ENCODE measurements around the gene NBDY. TPM values are rescaled to one million over a fixed set of nuclear protein-coding genes. Genes with fewer than 3 reads are reported as not detected.
A peak's percentile ranks its signal among the peaks of the same experiment; 100 is the strongest.

NBDY gene
- total RNA-seq, 2 donors from 2014 or later, result 26.2 to 28.8 TPM

DNA sequence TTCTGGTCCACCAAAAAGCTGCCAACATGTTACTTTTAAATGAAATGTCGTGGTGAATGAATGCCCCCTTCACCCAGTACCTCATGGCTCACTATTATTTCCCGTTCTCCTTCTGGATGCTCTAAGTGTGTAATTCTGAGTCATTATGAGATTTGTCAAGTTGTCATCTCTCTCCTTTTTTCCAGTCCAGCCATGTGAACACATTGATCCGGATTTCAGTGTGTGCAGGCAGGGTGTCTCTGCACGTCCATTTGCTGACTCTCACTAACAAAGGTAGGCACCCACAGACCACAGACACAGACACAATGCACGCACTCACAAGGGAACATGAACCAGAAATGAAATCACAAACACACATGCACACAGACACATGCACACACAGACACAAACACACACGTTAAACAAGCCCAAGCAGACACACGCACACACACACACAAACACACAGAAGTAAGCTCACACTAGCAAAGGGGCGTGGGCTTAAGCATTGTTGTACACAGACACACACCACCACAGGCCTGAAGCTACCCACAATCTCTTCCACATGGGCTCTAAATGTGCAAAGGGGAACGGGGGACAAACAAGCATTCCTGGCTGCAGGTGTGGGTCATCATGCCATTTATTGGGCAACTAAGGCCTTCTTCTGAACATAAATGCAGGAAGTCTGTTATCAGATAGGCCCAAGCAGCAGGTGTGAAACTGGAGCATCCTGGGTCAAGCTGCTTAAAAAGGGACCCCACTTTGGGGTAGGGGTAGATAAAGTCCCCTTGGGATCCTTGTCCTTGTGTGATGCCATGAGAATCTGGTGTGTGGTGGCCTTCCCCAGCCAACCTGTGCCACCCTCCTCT lies 58.1 kb downstream of the NBDY start:
- no peaks in the 10 kb centered on the region for H3K9me3 ChIP-seq
- intact Hi-C loops (cut with DNase I), result no loop called here
- H3K4me1 ChIP-seq (replicated peaks), result no peaks in the 10 kb centered on the region
- no peak overlapping the region for H3K27ac ChIP-seq
- 83% methylated on average over 7 of the region's 9 CpGs for WGBS
- no peaks in the 10 kb centered on the region for H3K27me3 ChIP-seq (replicated peaks; ENCODE audit: insufficient read depth)
- H3K36me3 ChIP-seq, result no peaks in the 10 kb centered on the region
- no peak overlapping the region for H3K4me3 ChIP-seq
- no peak for DNase-seq (ENCODE audit: low spot score)
- TF ChIP-seq, protein P1, sequence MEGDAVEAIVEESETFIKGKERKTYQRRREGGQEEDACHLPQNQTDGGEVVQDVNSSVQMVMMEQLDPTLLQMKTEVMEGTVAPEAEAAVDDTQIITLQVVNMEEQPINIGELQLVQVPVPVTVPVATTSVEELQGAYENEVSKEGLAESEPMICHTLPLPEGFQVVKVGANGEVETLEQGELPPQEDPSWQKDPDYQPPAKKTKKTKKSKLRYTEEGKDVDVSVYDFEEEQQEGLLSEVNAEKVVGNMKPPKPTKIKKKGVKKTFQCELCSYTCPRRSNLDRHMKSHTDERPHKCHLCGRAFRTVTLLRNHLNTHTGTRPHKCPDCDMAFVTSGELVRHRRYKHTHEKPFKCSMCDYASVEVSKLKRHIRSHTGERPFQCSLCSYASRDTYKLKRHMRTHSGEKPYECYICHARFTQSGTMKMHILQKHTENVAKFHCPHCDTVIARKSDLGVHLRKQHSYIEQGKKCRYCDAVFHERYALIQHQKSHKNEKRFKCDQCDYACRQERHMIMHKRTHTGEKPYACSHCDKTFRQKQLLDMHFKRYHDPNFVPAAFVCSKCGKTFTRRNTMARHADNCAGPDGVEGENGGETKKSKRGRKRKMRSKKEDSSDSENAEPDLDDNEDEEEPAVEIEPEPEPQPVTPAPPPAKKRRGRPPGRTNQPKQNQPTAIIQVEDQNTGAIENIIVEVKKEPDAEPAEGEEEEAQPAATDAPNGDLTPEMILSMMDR (IDR thresholded peaks at IDR 0.05), result no peak
- no peak for TF ChIP-seq POLR2AphosphoS5 (IDR thresholded peaks at IDR 0.05)
- TF ChIP-seq POLR2A (IDR thresholded peaks at IDR 0.05), result no peak

DNA sequence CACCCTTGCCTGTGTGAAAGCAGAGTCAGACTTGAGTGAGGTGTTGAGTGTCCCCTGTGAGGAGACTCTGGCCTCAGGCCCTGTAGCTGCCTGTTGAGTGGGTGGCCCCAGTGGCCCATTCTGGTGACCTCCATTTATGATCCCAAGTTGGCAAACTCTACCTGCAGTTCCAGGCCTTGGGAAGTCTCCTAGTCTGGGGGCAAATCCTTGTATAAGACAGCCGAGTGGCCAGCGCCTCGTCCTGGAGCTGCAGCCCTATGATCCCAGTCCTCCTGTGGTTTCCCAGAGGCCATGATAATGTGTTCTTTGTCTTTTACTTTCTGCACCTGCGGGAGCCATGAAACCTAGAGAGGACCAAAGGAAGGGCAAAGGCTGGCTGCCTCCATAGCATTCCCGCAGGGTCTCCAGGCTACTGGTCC lies 58.7 kb downstream of the NBDY start:
- Histone ChIP-seq H3K27ac (no peak overlapping the region), H3K27me3 (replicated peaks; ENCODE audit: insufficient read depth) (no peaks in the 10 kb centered on the region), H3K36me3 (no peaks in the 10 kb centered on the region), H3K4me1 (replicated peaks) (no peaks in the 10 kb centered on the region), H3K4me3 (no peak overlapping the region), H3K9me3 (no peaks in the 10 kb centered on the region)
- intact Hi-C loops (cut with DNase I), result no loop called here
- 90% methylated on average over 5 of the region's 5 CpGs for WGBS
- DNase-seq (ENCODE audit: low spot score), result no peak
- TF ChIP-seq POLR2A (IDR thresholded peaks at IDR 0.05), result no peak
- TF ChIP-seq, protein P1 (IDR thresholded peaks at IDR 0.05), result no peak
- no peak for TF ChIP-seq POLR2AphosphoS5 (IDR thresholded peaks at IDR 0.05)

DNA sequence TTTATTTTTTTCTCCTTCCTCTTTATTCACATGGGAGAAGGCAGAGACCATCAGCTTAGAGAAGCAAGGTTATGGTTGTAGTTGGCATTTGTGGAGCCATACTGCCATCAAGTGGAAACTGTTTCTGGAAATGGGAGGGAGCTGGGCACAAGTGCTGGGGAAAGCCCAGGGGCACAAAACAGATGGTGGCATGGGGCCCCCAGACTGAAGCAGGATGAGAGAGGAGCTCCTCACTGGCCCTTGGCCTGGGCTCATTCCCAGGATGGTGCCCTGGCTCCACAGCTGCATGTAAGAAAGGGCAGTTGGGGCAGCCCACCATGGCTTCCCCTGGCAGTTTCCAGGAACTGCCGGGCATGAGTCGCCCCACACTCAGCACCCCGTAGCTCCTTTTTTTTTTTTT lies 59.2 kb downstream of the NBDY start:
- WGBS, result 67% methylated on average over 3 of the region's 3 CpGs
- intact Hi-C loops (cut with DNase I), result no loop called here
- H3K4me3 ChIP-seq, result no peak overlapping the region
- no peak for TF ChIP-seq POLR2A (IDR thresholded peaks at IDR 0.05)
- TF ChIP-seq, protein P1 (IDR thresholded peaks at IDR 0.05), result no peak
- no peak for TF ChIP-seq POLR2AphosphoS5 (IDR thresholded peaks at IDR 0.05)
- no peaks in the 10 kb centered on the region for H3K9me3 ChIP-seq
- DNase-seq (ENCODE audit: low spot score), result no peak
- no peaks in the 10 kb centered on the region for H3K27me3 ChIP-seq (replicated peaks; ENCODE audit: insufficient read depth)
- H3K27ac ChIP-seq, result no peak overlapping the region
- no peaks in the 10 kb centered on the region for H3K4me1 ChIP-seq (replicated peaks)
- H3K36me3 ChIP-seq, result no peaks in the 10 kb centered on the region

DNA sequence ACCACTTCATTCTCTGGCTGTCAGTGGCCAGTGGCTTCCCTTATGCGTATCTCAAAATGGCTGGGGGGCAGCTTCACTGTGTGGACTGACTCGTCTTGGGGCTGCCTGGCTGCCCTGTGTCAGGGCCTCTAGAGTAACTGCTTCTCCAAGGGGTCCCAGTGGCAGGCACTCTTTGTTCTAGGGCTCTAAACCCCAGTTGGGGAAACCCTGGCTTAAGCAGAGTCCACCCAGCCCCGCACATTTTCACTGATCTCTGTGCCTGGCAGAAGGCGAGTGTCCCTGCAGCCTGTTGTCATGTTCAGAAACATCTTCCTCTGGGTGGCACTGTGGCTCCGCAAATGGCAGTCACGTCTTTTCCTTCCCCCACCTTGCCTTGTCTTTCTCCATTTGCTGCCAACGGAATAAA lies 59.7 kb downstream of the NBDY start:
- Histone ChIP-seq H3K9me3 (no peaks in the 10 kb centered on the region), H3K4me1 (replicated peaks) (no peaks in the 10 kb centered on the region), H3K36me3 (no peaks in the 10 kb centered on the region), H3K4me3 (no peak overlapping the region), H3K27me3 (replicated peaks; ENCODE audit: insufficient read depth) (no peaks in the 10 kb centered on the region), H3K27ac (no peak overlapping the region)
- intact Hi-C loops (cut with DNase I), result no loop called here
- peak; percentile 39 for DNase-seq (ENCODE audit: low spot score)
- 12% methylated on average over 5 of the region's 7 CpGs for WGBS
- TF ChIP-seq POLR2AphosphoS5 (IDR thresholded peaks at IDR 0.05), result peak; percentile 6
- TF ChIP-seq, protein P1 (IDR thresholded peaks at IDR 0.05), result peak in 1 of 4 experiments; percentile 53
- TF ChIP-seq POLR2A (IDR thresholded peaks at IDR 0.05), result no peak

Data from prostate gland (tissue), 2 donors.